HG02840 (cell line): ENCODE measurements around the gene CNTN5.

Experiments
- ATAC-seq: cut with Tn5 transposase; IDR thresholded peaks from one replicate; pipeline ENCODE4 v1.9.1; 2021; ENCODE audit warnings: mild to moderate bottlenecking, moderate library complexity, moderate number of reproducible peaks; ENCODE audit not compliant: unreplicated experiment, low FRiP score

Gene CNTN5

DNA sequence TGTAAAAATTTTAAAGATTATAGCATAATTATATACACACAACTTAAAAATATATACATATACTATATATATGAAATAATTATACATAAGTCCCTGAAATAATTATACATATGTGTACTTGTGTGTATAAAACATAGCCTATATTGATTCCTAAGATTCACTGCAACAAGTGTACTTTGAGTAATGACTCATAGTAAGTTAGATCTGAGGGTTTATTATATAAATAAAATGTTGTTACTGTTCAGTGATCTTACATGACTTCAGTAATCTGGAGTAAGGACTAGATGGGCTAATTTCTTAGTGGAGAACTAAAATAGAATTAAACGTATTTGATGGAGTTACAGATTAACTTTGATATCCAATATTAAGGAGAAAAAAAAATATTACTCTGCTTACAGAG lies 350.5 kb downstream of the CNTN5 start:
- ATAC-seq, result no peak

GRCh38 chr11:99376463-99376862 lies 355.7 kb downstream of the CNTN5 start:
- no peak for ATAC-seq

DNA sequence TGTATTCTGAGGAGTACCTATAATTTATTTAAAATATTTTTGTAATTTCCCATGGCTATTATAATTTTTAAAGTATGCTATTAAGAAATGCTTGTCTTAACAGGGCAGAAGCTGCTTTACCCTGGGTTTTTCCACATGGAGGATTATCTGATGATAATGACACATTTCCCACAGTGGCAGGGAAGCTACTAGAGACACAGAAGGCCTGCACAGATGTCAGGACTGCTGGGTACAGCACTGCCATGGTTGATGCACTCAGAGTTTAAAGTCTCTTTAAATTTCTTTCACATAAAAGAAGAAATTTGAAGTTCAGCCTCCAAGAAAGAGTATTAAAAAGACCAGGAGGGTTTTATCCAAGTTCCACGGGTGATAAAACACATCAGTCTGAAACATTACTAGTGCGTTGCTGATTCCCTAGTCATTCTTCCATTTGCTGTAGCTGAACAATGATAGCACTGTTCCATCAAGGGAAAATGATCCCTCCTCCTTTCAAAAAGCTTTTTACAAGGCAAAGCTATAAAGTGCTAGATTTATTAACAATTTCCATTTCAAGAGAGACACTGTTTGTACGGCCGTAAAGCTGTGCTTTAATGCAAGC lies 363.0 kb downstream of the CNTN5 start:
- ATAC-seq, result no peak

DNA sequence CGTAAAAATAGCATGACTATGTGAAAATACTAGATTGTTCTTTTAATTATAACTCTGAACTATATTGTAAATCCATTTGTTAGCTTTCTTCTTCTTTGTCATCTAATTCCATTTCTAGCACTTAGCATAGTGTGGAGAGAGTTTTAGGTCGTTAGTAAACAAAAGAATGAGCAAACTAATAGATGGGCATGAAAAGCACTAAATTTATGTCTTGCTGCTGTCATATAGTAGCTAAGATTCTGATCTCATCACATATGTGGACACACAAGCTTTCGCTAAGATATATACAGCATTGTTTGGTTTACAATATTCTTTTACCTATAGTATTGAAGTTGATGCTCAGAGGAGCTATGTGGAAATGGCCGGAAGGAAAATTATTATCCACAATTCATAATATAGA lies 370.5 kb downstream of the CNTN5 start:
- ATAC-seq, result no peak

DNA sequence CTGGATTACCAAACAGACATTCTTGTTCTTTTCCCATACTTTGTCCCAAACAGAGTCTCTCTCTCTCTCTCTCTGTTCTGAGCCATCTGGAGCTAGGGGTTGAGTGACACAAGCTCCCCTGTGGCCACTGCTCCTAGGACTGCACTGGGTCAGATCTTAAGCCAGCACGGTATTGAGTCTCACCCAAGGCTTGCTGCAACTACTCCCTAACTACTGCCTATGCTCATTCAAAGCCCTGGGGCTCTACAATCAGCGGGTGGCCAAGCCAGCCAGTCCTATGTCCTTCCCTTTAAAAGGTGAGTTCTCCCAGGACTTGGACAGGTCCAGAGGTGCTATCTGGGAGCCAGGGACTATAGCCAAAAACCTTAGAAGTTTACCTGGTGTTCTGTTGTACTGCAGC lies 385.6 kb downstream of the CNTN5 start:
- ATAC-seq, result no peak

- ATAC-seq, result no peak
Observed at GRCh38 chr11:99410636-99411035, 389.9 kb downstream of the CNTN5 start.

DNA sequence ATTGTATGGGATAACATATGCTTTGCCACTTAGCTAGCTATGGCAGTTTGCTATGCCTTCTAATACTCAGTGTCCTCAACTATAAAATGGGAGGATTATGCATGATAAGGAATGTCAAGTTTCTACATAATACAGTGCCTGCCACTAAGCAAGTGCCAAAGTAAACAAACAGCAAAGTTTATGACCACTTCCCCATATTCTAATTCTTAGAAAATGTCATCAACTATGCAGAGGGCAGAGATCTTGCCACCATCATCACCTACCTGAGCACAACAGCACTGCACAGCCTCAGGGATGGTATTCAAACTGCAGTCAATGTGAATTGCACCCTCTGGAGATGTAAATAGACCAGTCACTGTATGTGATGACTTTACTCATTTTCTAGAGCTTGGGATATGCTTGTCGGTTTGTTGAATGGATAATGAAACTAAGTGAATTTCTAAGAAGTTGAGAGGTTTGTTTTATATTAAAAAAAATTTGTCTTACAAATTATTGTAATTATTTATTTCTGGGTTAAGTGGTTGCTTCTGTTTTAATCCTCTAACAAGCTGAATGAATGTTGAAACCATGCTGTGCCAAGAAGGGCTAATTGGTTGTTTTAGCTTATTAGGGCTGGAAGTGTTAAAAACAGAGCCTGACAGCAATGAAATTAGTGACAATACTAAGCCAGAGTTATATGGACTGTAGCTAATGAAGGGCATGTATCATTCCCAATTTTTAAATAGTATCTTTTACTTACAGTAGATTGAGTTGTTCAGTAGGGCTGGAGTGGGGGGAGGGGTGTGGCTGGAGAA lies 398.4 kb downstream of the CNTN5 start:
- ATAC-seq, result no peak

DNA sequence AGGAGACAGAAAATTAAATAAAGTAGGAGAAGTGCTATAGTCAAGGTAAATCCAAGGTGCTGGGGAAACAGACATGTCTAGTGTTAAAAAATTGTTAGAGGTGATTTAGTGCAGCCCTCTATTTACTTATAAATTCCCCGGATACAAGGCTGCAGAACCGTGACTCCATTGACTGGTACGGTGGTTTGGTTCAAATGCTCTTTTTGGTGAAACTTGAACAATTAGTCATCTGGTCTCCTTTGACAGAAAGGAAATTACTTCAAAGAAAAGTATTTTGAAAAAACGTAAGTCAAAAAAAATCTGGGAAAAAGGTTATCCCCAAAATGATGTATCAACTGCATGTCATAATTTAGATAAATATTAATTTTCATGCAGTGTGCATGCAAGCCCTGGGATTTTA lies 399.2 kb downstream of the CNTN5 start:
- no peak for ATAC-seq

- no peak for ATAC-seq
Observed at GRCh38 chr11:99422581-99423427, 402.1 kb downstream of the CNTN5 start.

DNA sequence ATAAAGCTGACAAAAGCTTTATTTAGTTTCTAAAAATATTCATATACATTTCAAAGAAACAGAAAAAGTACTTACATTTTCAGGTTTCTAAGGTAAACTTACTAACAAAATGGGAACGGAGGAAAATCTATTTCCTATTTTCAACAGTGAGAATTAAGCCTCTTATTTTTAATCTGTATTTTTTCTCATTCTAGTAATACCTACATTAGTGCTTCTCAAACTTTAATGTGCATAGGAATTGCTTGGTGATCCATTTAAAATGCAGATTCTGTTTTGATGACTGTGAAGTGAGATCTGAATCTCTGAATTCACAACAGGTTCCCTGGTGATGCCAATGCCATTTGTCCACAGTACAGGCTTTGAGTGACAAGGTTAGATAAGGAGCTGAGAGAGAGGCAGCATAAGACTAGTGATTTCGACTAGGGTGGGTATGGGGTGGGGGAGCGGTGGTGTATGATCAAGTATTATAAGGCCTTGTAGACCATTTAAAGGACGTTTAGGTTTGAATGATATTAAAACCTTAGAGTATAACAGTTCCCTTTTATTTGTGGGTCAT lies 402.8 kb downstream of the CNTN5 start:
- ATAC-seq, result no peak

DNA sequence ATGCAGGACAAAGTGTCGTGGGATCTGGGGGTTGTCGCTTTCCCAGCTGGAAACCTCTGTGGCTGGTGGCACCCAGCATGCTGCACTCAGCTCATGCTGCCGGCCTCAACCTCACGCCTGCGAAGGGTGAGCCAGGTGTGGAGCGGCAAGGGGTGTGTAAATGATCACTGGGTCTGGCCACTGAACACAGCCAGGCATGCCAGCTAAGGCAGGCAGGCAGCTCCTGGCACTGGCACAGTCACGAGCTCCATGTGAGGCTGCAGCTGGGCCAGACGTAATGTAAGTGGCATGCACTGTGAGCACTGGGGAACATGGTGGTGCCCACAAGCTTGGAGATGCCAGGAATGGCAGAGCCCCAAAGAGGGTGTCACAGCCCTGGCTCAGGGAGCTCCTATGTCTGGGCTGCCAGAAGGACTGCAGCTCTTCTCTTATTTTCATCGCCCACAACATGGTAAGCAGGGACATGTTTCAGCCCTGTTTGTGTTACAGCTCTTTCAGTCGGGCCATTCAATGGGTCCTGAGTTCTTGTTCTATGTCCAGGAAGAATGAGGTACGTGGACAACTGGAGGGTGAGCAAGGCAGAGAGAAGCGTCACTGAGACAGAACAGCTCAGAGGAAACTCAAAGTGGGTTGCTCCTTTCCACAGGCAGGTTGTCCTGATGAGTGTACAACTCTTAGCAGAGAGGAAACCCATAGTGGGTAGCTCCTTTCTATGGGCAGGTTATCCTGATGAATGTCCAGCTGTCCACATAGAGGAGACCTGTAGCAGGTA lies 403.8 kb downstream of the CNTN5 start:
- no peak for ATAC-seq

DNA sequence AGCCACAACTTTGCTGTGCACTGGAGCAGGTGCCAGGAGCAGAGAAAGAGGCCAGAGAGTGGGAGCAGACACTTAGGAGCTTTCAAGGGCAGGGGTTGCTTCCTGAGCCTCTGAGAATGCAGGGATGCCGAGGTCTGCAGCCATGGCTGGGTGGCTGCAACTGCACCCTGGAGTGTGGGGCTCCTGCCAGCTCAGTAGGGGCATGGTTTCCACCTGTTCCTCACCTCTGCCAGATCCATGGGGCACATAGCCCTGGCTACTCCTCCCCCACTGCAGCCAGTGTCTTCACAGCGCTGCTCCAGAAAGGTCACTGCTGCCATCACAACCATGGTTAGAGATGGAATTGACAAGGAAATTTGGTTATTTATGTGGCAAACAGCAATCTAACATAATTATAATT lies 404.8 kb downstream of the CNTN5 start:
- no peak for ATAC-seq

- no peak for ATAC-seq
Observed at GRCh38 chr11:99432677-99433076, 411.9 kb downstream of the CNTN5 start.

DNA sequence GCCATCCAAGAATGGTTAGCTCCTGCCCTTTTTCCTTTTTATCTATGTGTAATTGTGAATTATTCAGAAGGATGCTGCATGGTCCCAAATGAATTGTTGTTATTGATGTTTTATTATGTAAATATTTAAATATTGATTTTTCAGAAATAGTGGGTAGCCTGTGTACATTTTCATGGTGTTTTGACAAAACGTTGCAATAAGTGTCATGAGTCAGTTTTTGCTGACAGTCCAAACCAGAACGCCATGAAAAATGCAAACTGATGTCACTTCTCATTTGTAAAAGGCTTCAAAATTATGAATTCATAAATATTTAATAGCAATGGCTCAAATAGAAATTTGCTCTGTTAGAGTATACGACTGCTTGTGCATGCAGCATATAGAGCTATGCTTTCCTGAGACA lies 422.5 kb downstream of the CNTN5 start:
- no peak for ATAC-seq

- no peak for ATAC-seq
Observed at GRCh38 chr11:99446400-99446799, 425.7 kb downstream of the CNTN5 start.

DNA sequence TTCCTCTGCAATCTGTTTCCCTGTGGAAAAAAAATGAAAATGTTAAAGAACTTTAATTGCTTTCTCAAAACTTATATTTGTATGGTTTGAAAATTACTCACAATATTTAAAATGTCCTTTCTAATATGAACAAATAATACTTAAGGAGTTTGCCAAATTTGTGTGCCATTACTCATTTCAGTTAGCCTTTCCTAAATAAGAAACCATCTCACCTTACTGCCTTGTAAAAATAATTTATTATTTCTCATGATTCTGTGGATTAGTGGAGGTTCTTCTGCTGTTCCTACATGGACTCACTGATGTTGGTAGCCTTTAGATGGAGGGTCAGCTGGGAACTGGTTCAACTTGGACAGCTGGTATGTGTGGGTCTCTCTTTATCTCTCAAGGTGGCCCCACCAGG lies 428.6 kb downstream of the CNTN5 start:
- ATAC-seq, result no peak

DNA sequence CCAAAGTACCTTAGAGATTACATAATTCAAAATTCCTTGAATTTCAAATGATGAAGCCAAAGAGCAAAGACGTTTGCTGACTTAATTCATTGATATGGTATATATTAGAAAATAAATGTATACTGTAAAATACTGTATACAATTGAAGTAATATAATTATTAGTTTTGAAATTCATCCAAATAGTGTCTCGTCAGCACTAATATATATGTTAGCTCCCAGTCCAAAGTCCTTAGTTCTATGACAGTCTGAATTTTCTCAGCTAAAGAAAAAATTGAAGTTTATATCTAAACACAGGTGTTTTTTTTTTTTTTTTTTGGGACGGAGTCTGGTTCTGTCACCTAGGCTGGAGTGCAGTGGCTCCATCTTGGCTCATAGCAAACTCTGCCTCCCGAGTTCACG lies 431.3 kb downstream of the CNTN5 start:
- no peak for ATAC-seq

- no peak for ATAC-seq
Observed at GRCh38 chr11:99461913-99462312, 441.2 kb downstream of the CNTN5 start.

GRCh38 chr11:99464985-99465384 lies 444.2 kb downstream of the CNTN5 start:
- no peak for ATAC-seq

GRCh38 chr11:99489581-99489980 lies 468.8 kb downstream of the CNTN5 start:
- no peak for ATAC-seq
